Gastrocnemius medialis (tissue), 4 donors: ENCODE data around the gene NTRK1.

Experiments
- CTCF ChIP-seq, 5 experiments: fragments of 450-650 bp in 3 of 5; fragments of 200-600 bp in 2 of 5; sonication (generic) in 2 of 5; IDR thresholded peaks in 4 of 5; conservative IDR thresholded peaks in 1 of 5; 1 replicate in 4 of 5; 2 replicates in 1 of 5; pipeline ENCODE4 v1.5.1; 2016 to 2019; ENCODE audit warnings: antibody characterized with exemption in 5 of 5, mild to moderate bottlenecking in 3 of 5, moderate library complexity in 3 of 5
- POLR2A ChIP-seq, 2 donors: fragments of 450-650 bp; IDR thresholded peaks; one replicate each; pipeline ENCODE4 v1.6.1; 2017; ENCODE audit warnings: antibody characterized with exemption in 2 of 2, mild to moderate bottlenecking in 2 of 2, moderate library complexity in 2 of 2

- TF ChIP-seq CTCF (IDR thresholded peaks at IDR 0.05 in 4 of 5, conservative IDR thresholded peaks at IDR 0.05 in 1 of 5) (no peak), POLR2A (IDR thresholded peaks at IDR 0.05) (no peak)
Observed at GRCh38 chr1:156857532-156857931, 3.1 kb upstream of the NTRK1 start.
